Measurements from ENCODE around the gene IQCC. TPM values are rescaled to one million over a fixed set of nuclear protein-coding genes. Genes with fewer than 3 reads are reported as not detected.

The IQCC gene
- polyA plus RNA-seq, 3 donors: 6.8 to 7.2 (median 7.2) TPM

DNA sequence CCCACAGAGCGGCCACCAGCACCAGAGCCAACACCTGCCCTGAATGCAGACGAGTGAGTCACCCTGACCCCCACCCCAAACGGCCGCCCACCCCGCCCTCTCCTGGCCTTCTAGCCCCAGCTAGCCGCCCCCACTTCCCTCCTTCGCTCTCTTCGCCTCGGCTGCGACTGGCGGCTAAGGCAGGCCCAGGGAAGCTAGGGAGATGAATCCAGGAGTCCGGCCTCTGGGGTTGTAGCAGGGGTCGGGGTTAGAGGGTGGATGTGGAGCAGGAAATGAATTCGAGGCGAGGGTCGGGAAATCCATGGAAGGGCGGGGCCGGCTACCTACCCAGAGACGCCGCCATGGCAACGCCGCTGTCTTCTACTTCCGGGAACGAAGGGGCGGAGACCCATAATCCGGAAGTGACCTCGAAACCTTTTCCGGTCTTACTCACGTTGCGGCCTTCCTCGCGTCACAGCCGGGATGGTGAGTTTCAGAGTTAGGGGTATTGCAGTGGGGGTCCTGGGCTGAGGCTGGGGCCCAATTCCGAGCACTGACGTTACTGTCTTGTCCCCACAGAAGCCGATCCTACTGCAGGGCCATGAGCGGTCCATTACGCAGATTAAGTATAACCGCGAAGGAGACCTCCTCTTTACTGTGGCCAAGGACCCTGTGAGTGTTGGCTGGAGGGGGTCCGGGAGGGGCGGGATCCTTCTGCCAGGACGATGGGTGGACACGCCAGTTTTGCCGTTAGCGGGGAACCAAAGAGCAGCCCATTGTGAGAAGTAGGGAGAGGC, 16.7 kb downstream of the IQCC start, which contains the start of the genes EIF3I and TMEM234:
Gene EIF3I, plus strand, starts transcription at position 428 of the 776 bp plus-strand sequence. Its CDS starts 35 bp downstream, at position 463.
Gene TMEM234, minus strand, starts transcription at position 374 of the 776 bp plus-strand sequence. Its CDS starts 31 bp downstream, at position 343.
- DNase-seq (ENCODE audit: low read depth in 3 of 3, low spot score in 2 of 3): peak in 1 of 3 donors; percentile 91

DNA sequence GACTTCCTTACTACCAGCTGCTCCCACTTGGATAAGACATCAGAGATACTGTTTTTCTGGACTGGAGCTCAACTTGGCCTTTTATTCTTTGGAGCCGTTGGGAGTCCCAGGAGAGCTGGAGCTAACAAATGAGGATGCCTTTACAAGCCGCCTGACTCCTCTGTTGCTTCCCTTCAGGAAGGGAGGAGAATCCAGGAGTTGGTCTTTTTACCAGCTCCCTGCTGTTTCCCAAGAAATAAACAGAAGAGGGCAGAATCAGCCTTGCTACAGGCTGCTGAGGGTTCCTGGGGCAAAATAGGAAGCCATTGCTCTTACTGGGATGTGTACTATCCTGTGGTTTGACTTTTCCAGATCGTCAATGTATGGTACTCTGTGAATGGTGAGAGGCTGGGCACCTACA, 18.2 kb downstream of the IQCC start:
- DNase-seq (ENCODE audit: low read depth in 3 of 3, low spot score in 2 of 3): no peak

DNA sequence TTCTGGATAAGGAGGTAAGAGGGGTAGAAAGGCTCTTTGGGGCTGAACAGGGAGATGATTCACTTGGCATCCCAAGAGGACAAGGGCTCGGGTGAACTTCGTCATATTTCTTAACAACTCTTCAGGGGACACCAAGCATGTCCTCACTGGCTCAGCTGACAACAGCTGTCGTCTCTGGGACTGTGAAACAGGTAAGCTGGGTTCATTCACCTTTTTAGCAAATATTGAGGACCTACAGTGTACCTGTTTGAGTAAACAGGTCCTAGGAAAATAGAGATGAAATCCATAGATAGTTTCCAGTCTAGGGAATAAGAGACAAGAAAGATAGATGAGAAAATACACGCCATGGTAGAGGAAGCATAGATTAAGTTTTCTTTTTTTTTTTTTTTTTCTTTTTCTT, 18.8 kb downstream of the IQCC start:
- no peak for DNase-seq (ENCODE audit: low read depth in 3 of 3, low spot score in 2 of 3)

DNA sequence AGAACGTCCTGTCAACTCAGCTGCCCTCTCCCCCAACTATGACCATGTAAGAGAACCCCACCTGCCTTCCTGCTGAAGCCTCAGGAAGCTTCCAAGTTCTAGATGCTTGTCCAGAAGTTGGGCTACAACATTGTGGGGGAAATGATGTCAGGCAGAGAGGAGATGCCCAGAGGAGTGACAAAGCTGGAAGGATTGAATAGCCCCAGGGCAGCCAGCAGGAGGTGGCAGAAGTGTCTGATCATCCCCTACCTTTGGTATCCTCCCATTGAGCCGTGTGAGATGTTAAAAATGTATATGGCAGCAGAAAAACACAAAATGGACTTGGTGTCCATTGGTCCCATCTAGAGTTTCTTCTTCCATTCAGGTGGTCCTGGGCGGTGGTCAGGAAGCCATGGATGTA, 23.3 kb downstream of the IQCC start:
- no peak for DNase-seq (ENCODE audit: low read depth in 3 of 3, low spot score in 2 of 3)

DNA sequence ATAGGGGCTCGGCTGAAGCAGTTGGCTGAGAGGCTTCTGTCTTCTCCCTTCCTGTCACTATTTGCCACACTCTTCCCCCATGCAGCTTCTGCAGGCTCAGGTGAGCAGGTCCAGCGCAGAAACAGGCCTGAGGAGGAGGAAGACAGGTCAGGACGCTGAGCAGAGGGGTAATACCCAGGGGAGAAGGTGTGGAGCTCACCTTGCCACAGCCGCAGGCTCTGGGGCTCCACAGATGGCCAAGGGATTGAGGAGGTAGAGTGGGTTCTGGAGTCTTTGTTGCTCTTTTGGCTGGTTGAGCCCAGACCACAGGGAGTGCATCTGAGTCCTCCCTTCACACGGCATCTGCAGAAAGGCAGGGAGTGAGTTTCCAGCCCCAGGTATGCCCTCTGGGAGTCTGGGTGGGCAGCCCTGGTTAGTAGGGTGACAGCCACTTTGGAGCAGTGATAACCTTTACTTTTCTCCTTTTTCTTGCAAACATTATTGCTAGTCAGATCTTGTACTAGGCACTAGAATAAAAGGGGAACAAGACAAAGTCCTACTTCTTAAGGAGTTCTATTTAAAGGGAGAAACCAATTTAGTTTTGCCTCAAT, 26.5 kb downstream of the IQCC start:
- no peak for DNase-seq (ENCODE audit: low read depth in 3 of 3, low spot score in 2 of 3)

DNA sequence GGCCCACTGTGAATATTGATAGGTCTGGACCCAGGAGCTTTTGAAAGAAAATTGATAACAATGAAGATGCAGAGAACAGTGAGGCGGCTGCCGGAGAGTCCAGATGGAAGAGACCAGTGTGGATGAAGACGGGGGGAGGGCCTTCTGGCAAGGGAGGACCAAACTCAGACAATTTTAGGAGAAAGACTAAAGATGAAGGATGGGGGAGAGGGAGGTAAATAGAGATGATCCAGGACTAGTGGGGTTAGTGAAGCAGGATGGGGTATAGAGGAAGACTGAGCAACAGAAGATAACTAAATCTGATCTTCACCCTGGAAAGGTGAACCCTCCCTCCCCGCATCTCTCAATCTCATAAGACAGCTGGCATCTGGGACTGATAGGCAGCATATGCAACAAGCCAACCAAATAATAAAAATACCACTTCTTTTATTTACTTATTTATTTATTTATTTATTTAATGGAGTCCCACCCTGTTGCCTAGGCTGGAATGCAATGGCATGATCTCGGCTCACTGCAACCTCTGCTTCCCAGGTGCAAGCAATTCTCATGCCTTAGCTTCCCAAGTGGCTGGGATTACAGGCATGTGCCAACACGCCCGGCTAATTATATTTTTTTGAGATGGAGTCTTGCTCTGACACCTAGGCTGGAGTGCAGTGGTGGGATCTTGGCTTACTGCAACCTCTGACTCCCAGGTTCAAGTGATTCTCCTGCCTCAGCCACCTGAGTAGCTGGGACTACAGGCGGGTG, 27.3 kb downstream of the IQCC start:
- DNase-seq (ENCODE audit: low read depth in 3 of 3, low spot score in 2 of 3): no peak

DNA sequence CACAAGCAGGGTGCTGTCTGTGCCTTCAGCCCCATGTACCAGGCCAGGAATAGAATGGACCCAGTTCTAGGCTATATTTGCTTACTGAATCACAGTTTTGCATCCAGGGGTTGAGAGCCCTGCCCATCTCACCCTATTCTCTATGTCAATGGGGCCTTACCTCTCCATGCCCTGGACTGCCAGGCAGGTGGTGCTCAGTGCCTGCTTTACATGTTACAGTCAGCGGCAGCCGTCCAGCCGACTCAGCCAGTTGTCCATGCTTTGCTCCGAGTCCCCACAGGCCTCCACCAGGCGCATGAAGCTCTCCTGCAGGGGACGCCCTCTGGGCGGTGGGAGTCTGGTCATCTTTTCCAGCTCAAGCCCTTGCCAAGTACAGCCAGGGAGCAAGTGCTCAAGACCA, 29.3 kb downstream of the IQCC start:
- no peak for DNase-seq (ENCODE audit: low read depth in 3 of 3, low spot score in 2 of 3)

DNA sequence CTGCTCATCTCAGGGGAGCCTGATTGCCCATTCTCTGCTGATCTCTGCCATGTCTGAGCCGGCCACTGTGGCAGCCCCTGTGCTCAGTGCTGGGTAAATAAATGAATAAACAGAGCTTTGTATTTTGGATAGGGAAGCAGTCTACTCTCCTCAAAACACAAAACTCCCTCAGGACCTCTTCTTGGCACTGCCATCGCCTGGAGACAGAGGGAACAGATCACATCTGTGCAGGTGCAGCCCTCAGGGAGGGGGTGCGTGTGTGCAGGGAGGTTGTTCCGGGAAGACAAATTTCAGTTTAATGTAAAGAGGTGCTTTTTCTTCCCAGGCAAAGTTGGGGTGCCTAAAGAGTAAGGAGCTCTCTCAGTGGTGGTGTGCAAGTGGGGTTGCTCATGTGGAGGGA, 33.9 kb downstream of the IQCC start:
- no peak for DNase-seq (ENCODE audit: low read depth in 3 of 3, low spot score in 2 of 3)

DNA sequence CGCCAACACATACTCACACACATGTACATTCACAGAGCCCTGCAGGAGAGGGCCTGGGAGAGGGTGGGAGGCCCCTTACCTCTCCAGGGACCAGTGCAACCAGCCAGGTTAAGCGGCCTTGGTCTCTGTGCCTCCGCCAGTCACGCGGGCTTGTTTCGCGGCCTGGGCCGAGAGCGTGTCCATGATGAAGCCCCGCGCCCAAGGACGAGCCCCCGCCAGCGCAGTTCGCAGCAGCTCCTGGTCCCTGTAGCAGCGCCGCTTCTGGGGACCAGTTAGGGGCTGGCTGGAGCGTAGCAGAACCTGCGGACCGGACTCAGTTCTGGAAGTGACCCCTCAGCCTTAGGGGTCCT, 34.3 kb downstream of the IQCC start:
- no peak for DNase-seq (ENCODE audit: low read depth in 3 of 3, low spot score in 2 of 3)

DNA sequence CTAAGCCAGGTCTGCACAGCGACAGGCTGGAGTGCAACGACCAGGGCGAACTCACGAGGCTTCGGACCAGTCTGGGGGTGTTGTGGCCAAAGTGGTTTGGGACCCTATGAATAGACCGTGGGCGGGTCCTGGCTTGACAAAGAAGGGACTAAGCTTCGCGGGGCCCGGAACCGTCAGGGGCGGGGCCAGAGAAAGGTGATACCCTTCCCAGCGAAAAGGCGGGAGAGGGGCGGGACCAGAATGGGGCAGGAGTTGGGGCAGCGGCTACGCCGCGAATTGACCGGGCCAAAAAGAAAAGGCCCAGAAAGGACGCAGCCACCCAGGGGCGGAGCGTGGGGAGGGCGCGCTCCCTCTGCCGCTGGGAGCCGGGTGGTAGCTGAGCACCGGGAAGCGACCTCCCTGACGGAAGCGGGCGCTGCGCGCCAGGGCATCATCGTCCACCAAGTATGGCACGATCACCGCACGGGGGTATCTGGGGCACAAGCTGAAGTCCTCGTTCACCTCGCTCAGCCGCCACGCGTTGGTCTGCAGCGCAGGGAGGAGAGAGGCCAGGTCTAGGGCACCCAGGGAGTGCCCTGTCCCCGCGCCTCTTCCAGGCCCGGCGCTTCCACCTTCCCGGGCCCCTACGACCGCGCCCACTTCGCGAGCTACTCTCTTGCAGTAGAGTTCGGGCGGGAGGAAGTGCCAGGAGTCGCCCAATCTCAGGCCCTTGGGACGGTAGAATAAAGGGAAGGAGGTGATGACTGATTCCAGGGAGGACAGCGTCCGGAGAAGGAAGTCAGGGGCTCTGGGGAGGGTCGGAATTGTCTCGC, 34.9 kb downstream of the IQCC start:
- DNase-seq (ENCODE audit: low read depth in 3 of 3, low spot score in 2 of 3): no peak

DNA sequence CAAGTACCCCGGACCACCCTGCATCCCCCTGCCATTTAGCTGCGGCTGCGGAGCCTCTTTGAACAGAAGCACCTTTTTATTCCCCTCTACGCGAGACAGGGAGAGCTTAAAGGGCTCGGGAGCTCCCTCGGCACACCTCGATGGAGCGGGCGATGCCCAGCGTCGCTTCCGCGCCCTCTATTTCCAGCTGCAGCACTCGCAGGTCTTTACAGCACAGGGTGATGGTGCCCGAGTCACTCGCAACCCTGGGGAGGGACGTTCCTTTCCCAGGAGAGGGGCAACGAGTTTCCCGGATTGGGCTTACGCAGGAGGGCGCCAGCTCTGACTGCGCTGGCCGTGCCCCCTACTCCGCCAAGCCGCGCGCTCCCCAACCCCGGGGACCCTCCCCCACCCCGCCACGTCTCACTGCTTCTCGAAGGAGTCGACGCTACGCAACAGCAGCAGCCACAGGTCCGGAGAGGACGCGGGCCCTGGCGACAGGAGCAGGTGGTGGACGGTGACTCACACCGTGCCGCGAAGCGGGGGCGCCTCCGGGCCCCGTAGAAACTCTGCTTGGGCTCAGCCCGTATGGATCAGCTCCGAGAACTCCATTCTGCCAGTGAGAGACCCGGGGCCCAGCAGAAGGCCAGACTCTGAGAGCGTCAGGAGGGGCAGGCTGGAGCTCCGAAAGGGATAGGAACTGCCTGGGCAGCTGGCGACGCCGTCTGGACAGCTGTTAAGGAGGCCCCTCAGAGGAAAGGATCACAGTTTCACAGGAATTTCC, 35.7 kb downstream of the IQCC start:
- no peak for DNase-seq (ENCODE audit: low read depth in 3 of 3, low spot score in 2 of 3)

DNA sequence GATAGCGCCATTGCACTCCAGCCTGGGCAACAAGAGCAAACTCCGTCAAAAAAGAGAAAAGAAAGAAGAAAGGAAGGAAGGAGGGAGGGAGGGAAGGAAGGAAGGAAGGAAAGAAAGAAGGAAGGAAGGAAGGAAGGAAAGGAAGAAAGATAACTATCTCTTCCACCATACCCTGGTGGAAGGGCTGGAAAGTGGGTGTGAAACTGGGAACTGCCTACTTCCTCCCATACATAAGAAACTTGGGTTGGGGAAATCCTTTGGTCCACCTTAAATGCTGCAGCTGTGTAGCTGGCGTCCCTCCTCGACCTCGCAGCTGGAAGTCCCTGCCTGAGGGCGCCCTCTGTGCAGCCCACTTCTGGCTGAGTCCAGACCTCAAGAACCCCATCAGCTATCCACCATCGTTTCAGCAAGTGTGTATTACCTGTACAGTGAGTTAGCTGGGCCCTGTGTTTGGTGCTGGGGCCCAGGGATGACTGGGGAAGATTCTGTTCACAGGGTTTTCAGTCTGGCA, 36.9 kb downstream of the IQCC start:
- DNase-seq (ENCODE audit: low read depth in 3 of 3, low spot score in 2 of 3): no peak

DNA sequence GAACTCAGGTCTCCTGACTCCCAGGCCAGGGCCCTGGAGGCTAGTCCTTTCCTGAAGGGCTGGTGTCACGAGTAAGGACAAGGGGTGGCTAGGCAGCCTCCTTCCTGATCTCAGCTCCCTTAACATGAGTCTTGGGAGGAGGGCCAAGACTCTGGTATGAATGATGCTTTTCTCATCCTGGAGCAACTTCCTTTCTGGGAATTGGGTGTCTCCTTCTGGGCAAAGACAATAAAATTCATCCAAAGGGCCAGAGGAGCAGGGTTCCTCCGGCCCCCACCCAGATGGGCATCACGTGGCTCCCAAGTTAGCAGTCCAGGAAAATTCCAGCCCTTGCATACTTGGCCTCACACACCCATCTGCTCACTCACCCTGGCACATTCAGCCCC, 41.4 kb downstream of the IQCC start, which contains the start of gene FAM167B:
Gene FAM167B, plus strand, starts transcription at position 335 of the 386 bp plus-strand sequence. CDS start 200 bp downstream, outside the sequence.
- no peak for DNase-seq (ENCODE audit: low read depth in 3 of 3, low spot score in 2 of 3)

DNA sequence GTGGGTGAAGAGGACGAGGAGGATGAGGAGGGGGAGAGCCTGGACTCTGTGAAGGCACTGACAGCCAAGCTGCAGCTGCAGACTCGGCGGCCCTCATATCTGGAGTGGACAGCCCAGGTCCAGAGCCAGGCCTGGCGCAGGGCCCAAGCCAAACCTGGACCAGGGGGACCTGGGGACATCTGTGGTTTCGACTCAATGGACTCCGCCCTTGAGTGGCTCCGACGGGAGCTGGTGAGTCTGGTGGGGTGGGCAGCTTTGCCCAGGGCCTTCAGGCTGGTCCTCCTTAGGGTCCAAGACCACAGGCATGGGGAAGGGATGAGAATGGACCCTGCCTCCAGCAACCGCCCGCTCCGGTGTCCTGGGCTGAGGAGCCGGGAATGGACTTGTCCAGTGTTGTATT, 42.0 kb downstream of the IQCC start:
- DNase-seq (ENCODE audit: low read depth in 3 of 3, low spot score in 2 of 3): no peak

DNA sequence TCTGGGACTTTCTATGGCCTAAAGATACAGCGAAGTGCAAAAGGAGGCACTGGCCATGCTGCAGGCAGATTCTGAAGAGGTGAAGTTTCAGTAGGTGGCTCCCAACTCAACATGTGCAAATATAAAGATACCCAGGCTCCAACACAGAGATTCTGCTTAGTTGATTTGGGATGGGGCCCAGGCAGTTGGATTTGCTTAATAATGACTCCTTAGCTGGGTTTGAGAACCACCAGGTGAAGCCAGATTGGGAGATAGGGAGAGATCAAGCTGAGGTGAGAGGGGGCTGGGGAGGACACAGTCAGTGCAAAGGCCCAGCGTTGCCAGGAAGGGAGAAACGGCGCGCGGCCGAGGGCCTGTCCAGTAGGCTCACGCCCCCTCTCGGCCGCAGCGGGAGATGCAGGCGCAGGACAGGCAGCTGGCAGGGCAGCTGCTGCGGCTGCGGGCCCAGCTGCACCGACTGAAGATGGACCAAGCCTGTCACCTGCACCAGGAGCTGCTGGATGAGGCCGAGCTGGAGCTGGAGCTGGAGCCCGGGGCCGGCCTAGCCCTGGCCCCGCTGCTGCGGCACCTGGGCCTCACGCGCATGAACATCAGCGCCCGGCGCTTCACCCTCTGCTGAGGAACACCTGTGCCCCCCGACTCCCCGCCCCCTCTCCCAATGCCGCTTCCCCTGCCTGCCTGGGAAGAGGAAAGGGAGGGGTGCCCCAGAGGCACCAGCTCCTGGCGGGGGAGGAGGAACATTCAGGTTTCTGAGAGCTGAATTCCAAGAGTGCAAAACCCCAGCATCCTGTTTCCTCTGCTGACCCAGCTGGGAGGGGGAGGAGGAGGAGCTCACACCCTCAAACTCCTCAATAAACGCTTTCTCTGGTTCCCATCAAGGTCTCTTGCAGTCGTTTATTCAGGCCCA, 42.8 kb downstream of the IQCC start:
- DNase-seq (ENCODE audit: low read depth in 3 of 3, low spot score in 2 of 3): no peak

DNA sequence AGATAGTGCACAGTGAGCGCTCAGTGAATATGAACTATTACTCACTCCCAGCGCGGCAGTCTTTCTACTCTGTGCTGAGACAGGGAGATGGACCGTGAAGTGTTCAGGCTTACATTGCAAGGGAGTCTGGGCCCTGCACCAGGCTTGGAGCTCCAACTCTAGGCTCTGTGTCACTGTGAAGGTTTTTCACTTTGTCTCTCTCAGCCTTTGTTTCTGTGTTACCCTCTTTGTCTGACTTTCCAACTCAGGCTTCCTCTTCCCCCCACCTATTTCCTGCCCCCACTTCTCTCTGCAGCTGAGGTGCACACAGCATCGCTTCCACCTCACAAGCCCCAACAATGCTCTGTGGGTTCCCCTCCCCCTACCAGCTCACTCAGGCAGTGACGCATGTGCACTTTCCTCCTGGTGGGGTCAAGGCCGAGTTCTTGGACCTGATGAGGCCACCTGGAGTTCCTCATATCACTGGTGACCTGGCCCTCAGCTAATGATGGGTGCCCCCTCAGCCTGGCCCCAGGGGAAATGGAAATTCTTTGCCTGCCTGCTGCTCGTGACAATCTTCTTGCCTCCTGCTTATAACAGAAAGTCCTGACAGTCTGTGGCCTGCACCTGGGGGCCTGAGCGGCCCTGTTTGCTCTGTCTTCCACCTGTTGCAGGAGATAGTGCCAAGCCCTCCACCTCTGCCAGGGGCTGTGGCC, 44.5 kb downstream of the IQCC start:
- DNase-seq (ENCODE audit: low read depth in 3 of 3, low spot score in 2 of 3): no peak

DNA sequence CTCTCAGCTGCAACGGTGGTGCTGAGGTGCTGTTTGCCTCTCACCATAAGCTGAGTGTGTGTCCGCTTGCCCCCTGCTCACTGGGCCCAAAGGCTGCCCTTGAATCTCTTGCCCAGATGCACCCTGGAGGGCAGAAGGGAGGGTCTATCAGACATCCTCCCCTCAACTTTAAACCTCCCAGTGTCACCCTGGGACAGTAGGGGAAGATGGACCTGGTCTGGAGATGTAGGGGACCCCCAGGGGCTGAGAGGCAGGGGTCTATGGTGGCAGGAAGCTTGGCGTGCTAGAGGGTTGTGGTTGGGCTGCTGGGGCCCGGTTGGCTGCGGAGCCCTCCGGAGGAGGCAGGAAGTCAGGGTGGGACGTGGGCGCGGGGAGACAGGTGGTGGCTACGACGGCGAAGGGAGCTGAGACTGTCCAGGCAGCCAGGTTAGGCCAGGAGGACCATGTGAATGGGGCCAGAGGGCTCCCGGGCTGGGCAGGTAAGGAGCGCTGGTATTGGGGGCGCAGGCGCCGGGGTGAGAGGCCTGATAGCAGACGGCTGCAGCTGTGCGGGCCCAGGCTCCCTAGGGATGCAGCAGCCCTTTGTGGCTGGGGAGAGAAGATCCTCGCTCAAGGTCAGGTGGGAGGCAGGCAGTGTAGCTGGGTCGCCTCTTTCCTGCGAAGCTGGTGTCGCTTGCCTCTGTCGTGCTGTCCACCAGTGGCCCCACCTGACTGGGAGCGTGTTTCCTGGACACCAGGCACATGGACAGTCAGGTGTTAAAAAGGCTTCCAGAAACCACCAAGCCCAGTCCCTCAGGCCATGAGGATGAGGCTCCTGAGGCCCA, 45.6 kb downstream of the IQCC start, which contains the start of gene LCK:
Gene LCK, plus strand, starts transcription at position 373 of the 824 bp plus-strand sequence. CDS start 23,065 bp downstream, outside the sequence.
- no peak for DNase-seq (ENCODE audit: low read depth in 3 of 3, low spot score in 2 of 3)
